RPMI8226 (cell line): Measurements from ENCODE around the gene PSIP1.
A peak's percentile ranks its signal among the peaks of the same experiment; 100 is the strongest.
"Not testable (repeated sequence)": the region's sequence is repeated elsewhere in the genome, so short reads cannot be mapped to it uniquely, and the experiment has no call there.

ENCODE experiments used
- DNase-seq: peaks from one replicate; pipeline ENCODE4 v3.0.0-alpha.2; 2015

Gene PSIP1

GRCh38 chr9:15430920-15431844, 79.6 kb downstream of the PSIP1 start:
- peak; percentile 70 for DNase-seq

- not testable (repeated sequence) for DNase-seq
Measured at GRCh38 chr9:15427702-15428101, 83.1 kb downstream of the PSIP1 start.

- peak; percentile 8 for DNase-seq
Measured at GRCh38 chr9:15426019-15426418, 84.8 kb downstream of the PSIP1 start.

GRCh38 chr9:15423231-15423985, 87.4 kb downstream of the PSIP1 start:
- DNase-seq: peak; percentile 38

- peak; percentile 93 for DNase-seq
Measured at GRCh38 chr9:15422372-15423230, 88.2 kb downstream of the PSIP1 start, which contains the start of gene SNAPC3. TSS of gene SNAPC3 (plus strand) at chr9:15422876. CDS start at chr9:15422880, 4 bp downstream.

- DNase-seq: peak; percentile 4
Measured at GRCh38 chr9:15421990-15422371, 88.8 kb downstream of the PSIP1 start.

- no peak for DNase-seq
Measured at GRCh38 chr9:15421532-15421931, 89.2 kb downstream of the PSIP1 start.

- DNase-seq: no peak
Measured at GRCh38 chr9:15420796-15421195, 90.0 kb downstream of the PSIP1 start.

- DNase-seq: no peak
Measured at GRCh38 chr9:15417626-15418025, 93.1 kb downstream of the PSIP1 start.

- peak; percentile 41 for DNase-seq
Measured at GRCh38 chr9:15416880-15417279, 93.9 kb downstream of the PSIP1 start.
